Activated B cell treated with CpG ODN at 0.5 μM for 24 hours (primary cell): ENCODE results near the gene CPEB3. TPM values are rescaled to one million over a fixed set of nuclear protein-coding genes. Genes with fewer than 3 reads are reported as not detected.

Experiments
- ATAC-seq: fragments of 200-7000 bp; cut with Tn5 transposase; one replicate; pipeline ENCODE4 v1.10.0; 2021; ENCODE audit warnings: low read depth, mild to moderate bottlenecking, moderate library complexity
- CTCF ChIA-PET: fragments of 350-600 bp; sonication (Branson Sonifier 250); formaldehyde crosslinking; loops from one replicate; lab custom pipeline; 2021; ENCODE audit warnings: antibody characterized with exemption; lab: Charles Lee
- POLR2A ChIA-PET: fragments of 350-600 bp; sonication (Branson Sonifier 250); formaldehyde crosslinking; loops from one replicate; lab custom pipeline; 2021; ENCODE audit warnings: antibody characterized with exemption; lab: Charles Lee
- DNase-seq: peaks from one replicate; pipeline ENCODE4 v3.0.0; 2022
- H3K27ac Mint-ChIP-seq: one replicate; pipeline ENCODE4 v1.8.0; 2020; ENCODE audit warnings: mixed read lengths
- H3K27me3 Mint-ChIP-seq: one replicate; pipeline ENCODE4 v1.8.0; 2021; ENCODE audit warnings: mixed read lengths
- H3K36me3 Mint-ChIP-seq: one replicate; pipeline ENCODE4 v1.8.0; 2021; ENCODE audit warnings: low read depth, mixed read lengths
- H3K4me1 Mint-ChIP-seq: one replicate; pipeline ENCODE4 v1.8.0; 2021; ENCODE audit warnings: mixed read lengths
- H3K4me3 Mint-ChIP-seq: one replicate; pipeline ENCODE4 v1.8.0; 2020; ENCODE audit warnings: mild to moderate bottlenecking, mixed read lengths
- H3K9me3 Mint-ChIP-seq: one replicate; pipeline ENCODE4 v1.8.0; 2020; ENCODE audit warnings: mixed read lengths
- CTCF ChIP-seq: fragments of 200-600 bp; IDR thresholded peaks from one replicate; pipeline ENCODE4 v1.8.0; 2022; ENCODE audit warnings: antibody characterized with exemption, mild to moderate bottlenecking
- intact Hi-C: fragments of 100-400 bp; cut with micrococcal nuclease; formaldehyde crosslinking; loops from one replicate; pipeline ENCODE4 v1.15.1; 2024
- total RNA-seq: library from RNA; stranded (reverse); gene quantifications from 2 replicates; pipeline ENCODE4 v1.2.3, GENCODE V29; 2022

CPEB3 gene
- total RNA-seq, 1 donor from 2014 or later: 2.5 TPM

DNA sequence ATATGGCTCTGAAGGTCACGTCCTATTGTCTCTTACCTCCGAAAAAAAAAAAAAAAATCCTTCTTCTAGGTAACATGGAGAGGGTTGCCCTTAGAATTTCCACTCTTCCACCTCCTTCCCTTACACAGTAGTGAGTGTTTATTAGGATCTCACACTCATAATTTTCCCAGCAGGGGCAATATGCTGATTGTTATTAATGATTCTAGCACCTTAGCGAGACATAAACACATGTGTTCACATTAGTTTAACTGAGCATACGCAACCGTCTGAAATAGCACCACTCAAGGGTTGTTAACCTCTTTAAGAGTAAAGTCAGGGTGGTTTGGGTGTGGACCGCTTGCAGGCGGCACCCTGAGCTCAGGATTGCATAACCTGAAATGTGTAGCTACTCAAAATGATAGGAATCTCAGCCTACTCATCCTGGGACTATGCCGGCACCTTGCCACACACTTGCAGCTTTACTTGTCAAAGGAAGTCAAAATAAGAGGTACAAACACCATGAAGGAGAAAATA, 52.2 kb downstream of the CPEB3 start:
- peak overlapping the region; percentile 82 for H3K4me3 Mint-ChIP-seq
- peaks cover 11% of the 10 kb centered on the region for H3K36me3 Mint-ChIP-seq
- CTCF ChIA-PET: no interaction called here
- no peak for ATAC-seq
- no peak for TF ChIP-seq CTCF
- POLR2A ChIA-PET: interaction anchor here (0.6 to 1.0 kb wide), 4 partner anchors 33 to 1037 kb away, joined by 3 to 8 read pairs (median 4); no protein-coding TSS in a partner anchor
- H3K4me1 Mint-ChIP-seq: peaks cover 37% of the 10 kb centered on the region
- H3K9me3 Mint-ChIP-seq: no peaks in the 10 kb centered on the region
- H3K27ac Mint-ChIP-seq: peak overlapping the region; percentile 50
- DNase-seq: no peak
- no peaks in the 10 kb centered on the region for H3K27me3 Mint-ChIP-seq
- intact Hi-C loops: no loop called here

- no peak for DNase-seq
- Mint-ChIP-seq H3K4me1 (peaks cover 33% of the 10 kb centered on the region), H3K36me3 (peaks cover 11% of the 10 kb centered on the region), H3K4me3 (peak overlapping the region; percentile 82), H3K27ac (no peak overlapping the region), H3K27me3 (no peaks in the 10 kb centered on the region), H3K9me3 (no peaks in the 10 kb centered on the region)
- intact Hi-C loops: no loop called here
- ChIA-PET CTCF (no interaction called here), POLR2A (interaction anchor here (0.6 to 1.0 kb wide), 3 partner anchors 96 to 1036 kb away, joined by 3 to 8 read pairs (median 6); no protein-coding TSS in a partner anchor)
- ATAC-seq: no peak
- TF ChIP-seq CTCF: no peak
Observed at GRCh38 chr10:92238054-92238585, 52.8 kb downstream of the CPEB3 start.

GRCh38 chr10:92231196-92231595, 59.7 kb downstream of the CPEB3 start:
- Mint-ChIP-seq H3K4me1 (no peaks in the 10 kb centered on the region), H3K27me3 (no peaks in the 10 kb centered on the region), H3K27ac (no peak overlapping the region), H3K36me3 (peaks cover 8% of the 10 kb centered on the region), H3K9me3 (no peaks in the 10 kb centered on the region), H3K4me3 (no peak overlapping the region)
- no peak for TF ChIP-seq CTCF
- POLR2A ChIA-PET: no interaction called here
- intact Hi-C loops: no loop called here
- DNase-seq (no peak), ATAC-seq (no peak)
- CTCF ChIA-PET: no interaction called here

- Mint-ChIP-seq H3K27ac (no peak overlapping the region), H3K4me1 (no peaks in the 10 kb centered on the region), H3K9me3 (no peaks in the 10 kb centered on the region), H3K36me3 (peaks cover 11% of the 10 kb centered on the region), H3K27me3 (no peaks in the 10 kb centered on the region), H3K4me3 (no peak overlapping the region)
- intact Hi-C loops: no loop called here
- DNase-seq (no peak), ATAC-seq (no peak)
- POLR2A ChIA-PET: interaction anchor here (0.6 to 0.7 kb wide), 2 partner anchors 8 to 15 kb away, joined by 4 to 6 read pairs; no protein-coding TSS in a partner anchor
- no peak for TF ChIP-seq CTCF
- CTCF ChIA-PET: no interaction called here
Observed at GRCh38 chr10:92222603-92223262, 68.1 kb downstream of the CPEB3 start.

DNA sequence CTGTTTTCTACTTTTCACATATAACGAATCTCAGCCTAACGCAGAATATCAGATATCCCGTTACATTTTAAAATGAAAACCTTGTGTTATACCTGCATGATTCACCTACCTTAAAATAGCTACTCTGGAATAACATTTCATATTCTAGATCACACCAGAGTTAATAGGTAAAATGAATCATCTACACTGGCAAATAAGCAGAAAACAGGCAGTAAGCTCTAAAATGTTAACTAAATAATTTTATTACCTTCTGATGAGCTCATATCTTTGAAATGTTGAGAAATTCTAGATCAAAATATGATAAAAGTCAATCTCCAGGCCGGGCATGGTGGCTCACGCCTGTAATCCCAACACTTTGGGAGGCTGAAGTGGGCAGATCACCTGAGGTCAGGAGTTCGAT, 71.3 kb downstream of the CPEB3 start:
- H3K4me3 Mint-ChIP-seq: no peak overlapping the region
- intact Hi-C loops: no loop called here
- peaks cover 3% of the 10 kb centered on the region for H3K36me3 Mint-ChIP-seq
- ChIA-PET POLR2A (no interaction called here), CTCF (no interaction called here)
- DNase-seq: no peak
- no peaks in the 10 kb centered on the region for H3K27me3 Mint-ChIP-seq
- H3K27ac Mint-ChIP-seq: no peak overlapping the region
- H3K9me3 Mint-ChIP-seq: no peaks in the 10 kb centered on the region
- H3K4me1 Mint-ChIP-seq: no peaks in the 10 kb centered on the region
- no peak for ATAC-seq
- no peak for TF ChIP-seq CTCF
